K562 (cell line): ENCODE results near the gene MIEF1. TPM values are rescaled to one million over a fixed set of nuclear protein-coding genes. Genes with fewer than 3 reads are reported as not detected.

Source experiments
- BRF2 ChIP-seq: IDR thresholded peaks from 3 replicates; pipeline ENCODE4 v1.6.1; 2011; ENCODE audit warnings: borderline replicate concordance, mild to moderate bottlenecking; ENCODE audit not compliant: insufficient read length, insufficient read depth
- CHD1 ChIP-seq: fragments of 200-600 bp; sonication (generic); IDR thresholded peaks from one replicate; pipeline ENCODE4 v1.6.1; 2012; ENCODE audit warnings: mild to moderate bottlenecking, moderate library complexity, low read length, inconsistent platforms
- E2F4 ChIP-seq: sonication (generic); formaldehyde crosslinking; IDR thresholded peaks from 2 replicates; pipeline ENCODE4 v1.8.0; 2022; ENCODE audit warnings: mild to moderate bottlenecking, low read depth, missing genetic modification reagents
- EZH2 ChIP-seq: IDR thresholded peaks from 2 replicates; pipeline ENCODE4 v1.6.1; 2012; ENCODE audit warnings: low read depth, mild to moderate bottlenecking, inconsistent platforms, low read length, borderline replicate concordance
- FOSL1 ChIP-seq: fragments of 200-800 bp; sonication (Bioruptor generic); conservative IDR thresholded peaks from 2 replicates; pipeline ENCODE4 v1.6.1; 2016; ENCODE audit warnings: missing genetic modification characterization, missing compliant biosample characterization
- NCOA6 ChIP-seq: fragments of 450-650 bp; IDR thresholded peaks from 2 replicates; pipeline ENCODE4 v1.6.1; 2017; ENCODE audit warnings: mild to moderate bottlenecking
- NELFE ChIP-seq: IDR thresholded peaks from 2 replicates; pipeline ENCODE4 v1.6.1; 2011; ENCODE audit warnings: mild to moderate bottlenecking; ENCODE audit not compliant: insufficient read depth, insufficient read length
- POLR2AphosphoS5 ChIP-seq: IDR thresholded peaks from 2 replicates; pipeline ENCODE4 v1.6.1; 2011; ENCODE audit warnings: mild to moderate bottlenecking, low read depth, low read length, moderate library complexity; ENCODE audit not compliant: control insufficient read depth, insufficient read depth
- RFX5 ChIP-seq: IDR thresholded peaks from 2 replicates; pipeline ENCODE4 v1.6.1; 2011; ENCODE audit warnings: low read depth, mild to moderate bottlenecking, improper control_type of control experiment, low read length
- SMAD4 ChIP-seq: fragments of 250-450 bp; sonication (Bioruptor Pico); conservative IDR thresholded peaks from 2 replicates; pipeline ENCODE4 v1.8.0; 2021; ENCODE audit warnings: inconsistent platforms, mild to moderate bottlenecking, moderate library complexity
- TFAP4 ChIP-seq: sonication (generic); formaldehyde crosslinking; IDR thresholded peaks from 2 replicates; pipeline ENCODE4 v1.8.0; 2022; ENCODE audit warnings: missing genetic modification reagents, mild to moderate bottlenecking, moderate library complexity, borderline replicate concordance
- THAP12 ChIP-seq: fragments of 250-450 bp; sonication (Bioruptor Pico); IDR thresholded peaks from 2 replicates; pipeline ENCODE4 v1.9.0; 2021; ENCODE audit warnings: mild to moderate bottlenecking, inconsistent platforms
- USF2 ChIP-seq: sonication (generic); formaldehyde crosslinking; IDR thresholded peaks from 2 replicates; pipeline ENCODE4 v1.5.0; 2020; ENCODE audit warnings: missing genetic modification reagents
- XRCC3 ChIP-seq: fragments of 450-650 bp; IDR thresholded peaks from 2 replicates; pipeline ENCODE4 v1.6.1; 2017; ENCODE audit warnings: mild to moderate bottlenecking, moderate library complexity
- YBX1 ChIP-seq: fragments of 450-650 bp; IDR thresholded peaks from 2 replicates; pipeline ENCODE4 v1.7.1; 2016; ENCODE audit warnings: mild to moderate bottlenecking
- ZBTB1 ChIP-seq: sonication (generic); formaldehyde crosslinking; IDR thresholded peaks from 2 replicates; pipeline ENCODE4 v1.8.1; 2023; ENCODE audit warnings: missing genetic modification reagents, low read depth, mild to moderate bottlenecking, borderline replicate concordance
- ZHX1 ChIP-seq: fragments of 150-350 bp; conservative IDR thresholded peaks from 2 replicates; pipeline ENCODE4 v1.6.1; 2014; ENCODE audit warnings: low read length
- ZNF3 ChIP-seq: fragments of 250-450 bp; sonication (Bioruptor Pico); IDR thresholded peaks from 2 replicates; pipeline ENCODE4 v1.5.0; 2021; ENCODE audit warnings: mild to moderate bottlenecking, moderate library complexity
- ZNF324 ChIP-seq: fragments of 250-450 bp; sonication (Bioruptor Pico); IDR thresholded peaks from 2 replicates; pipeline ENCODE4 v1.4.0; 2020; ENCODE audit warnings: mild to moderate bottlenecking
- polyA plus RNA-seq, 8 experiments: library from polyadenylated mRNA; depleted of rRNA in 4 of 8; stranded (reverse) in 5 of 8; unstranded in 3 of 8; fragments of >200 nt; fragmentation: Nextera tagmentation in 2 of 8; fragmentation: Illumina TruSeq in 1 of 8; extraction: Ambion mirVana in 2 of 8; extraction: Trizol in 1 of 8; gene quantifications; 2 replicates each; pipeline versions ENCODE4 v1.2.1 to v1.2.3, GENCODE V29; 2011 to 2014; ENCODE audit warnings: inconsistent platforms in 1 of 8, missing spikeins in 1 of 8
- total RNA-seq, 7 experiments: library from RNA; depleted of rRNA in 6 of 7; stranded (reverse); fragments of >200 nt in 6 of 7; fragmentation: Illumina TruSeq in 2 of 7; extraction: Trizol in 2 of 7; gene quantifications; 2 replicates each; pipeline versions ENCODE4 v1.2.1 to v1.2.3, GENCODE V29; 2011 to 2021; ENCODE audit warnings: low replicate concordance in 1 of 7

MIEF1 gene
- total and polyA plus RNA-seq, 9 of the 15 experiments (the other 6 are each of a cell fraction or from before 2014, with no cell fraction given): 10.9 to 51.8 (median 25.5) TPM

- TF ChIP-seq USF2 (no peak), NELFE (no peak), E2F4 (CRISPR knock-in tag) (no peak), YBX1 (no peak), ZBTB1 (no peak), CHD1 (peak; percentile 72), THAP12 (CRISPR knock-in tag) (peak; percentile 64; the same call in 1 of the 2 replicates), BRF2 (no peak), FOSL1 (tag) (peak; percentile 76), POLR2AphosphoS5 (0 out of 2 replicates have a peak, but pooled peaks have one; percentile 42), SMAD4 (CRISPR knock-in tag) (no peak), NCOA6 (no peak), ZNF324 (CRISPR knock-in tag) (no peak), TFAP4 (CRISPR knock-in tag) (peak; percentile 45; the same call in 1 of the 2 replicates), XRCC3 (no peak), RFX5 (peak; percentile 13; the same call in 1 of the 2 replicates), ZHX1 (no peak), EZH2 (no peak), ZNF3 (no peak)
These were observed 17.7 kb downstream of the MIEF1 start (continued) for GRCh38 chr22:39519681-39520225.
